Measurements from ENCODE around the gene KIF5C.

DNA sequence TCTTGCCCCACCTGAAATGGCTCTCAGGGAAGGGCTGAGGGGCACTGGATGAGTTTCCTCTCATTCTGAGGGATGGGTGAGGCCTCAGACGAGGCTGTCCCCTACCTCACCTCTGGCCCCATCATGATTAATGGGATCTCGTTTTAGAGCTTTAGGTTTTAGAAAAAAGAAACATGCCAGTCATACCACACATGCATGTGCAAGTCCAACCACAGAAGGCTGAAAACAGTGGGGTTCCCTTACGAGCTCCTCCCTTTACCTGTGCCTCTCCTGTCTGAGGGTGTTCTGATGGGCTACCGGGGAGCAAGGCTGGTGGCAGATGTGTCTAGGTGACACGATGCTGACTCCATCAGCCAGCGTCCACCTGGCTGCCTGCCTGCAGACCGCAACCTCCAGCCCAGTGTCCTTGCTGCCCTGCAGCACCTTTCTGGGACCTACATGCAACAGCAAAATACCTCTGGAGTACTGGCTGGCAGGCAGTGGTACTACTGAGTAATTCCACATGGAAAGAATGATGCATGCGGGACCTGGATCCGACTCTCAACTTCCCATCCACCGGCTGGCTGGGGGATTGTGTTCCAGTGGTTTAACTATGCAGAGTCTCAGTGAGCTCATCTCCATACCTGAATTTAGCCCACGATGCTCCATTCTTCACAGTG is 154.4 kb downstream of the KIF5C start:
- TF ChIP-seq, protein P1, sequence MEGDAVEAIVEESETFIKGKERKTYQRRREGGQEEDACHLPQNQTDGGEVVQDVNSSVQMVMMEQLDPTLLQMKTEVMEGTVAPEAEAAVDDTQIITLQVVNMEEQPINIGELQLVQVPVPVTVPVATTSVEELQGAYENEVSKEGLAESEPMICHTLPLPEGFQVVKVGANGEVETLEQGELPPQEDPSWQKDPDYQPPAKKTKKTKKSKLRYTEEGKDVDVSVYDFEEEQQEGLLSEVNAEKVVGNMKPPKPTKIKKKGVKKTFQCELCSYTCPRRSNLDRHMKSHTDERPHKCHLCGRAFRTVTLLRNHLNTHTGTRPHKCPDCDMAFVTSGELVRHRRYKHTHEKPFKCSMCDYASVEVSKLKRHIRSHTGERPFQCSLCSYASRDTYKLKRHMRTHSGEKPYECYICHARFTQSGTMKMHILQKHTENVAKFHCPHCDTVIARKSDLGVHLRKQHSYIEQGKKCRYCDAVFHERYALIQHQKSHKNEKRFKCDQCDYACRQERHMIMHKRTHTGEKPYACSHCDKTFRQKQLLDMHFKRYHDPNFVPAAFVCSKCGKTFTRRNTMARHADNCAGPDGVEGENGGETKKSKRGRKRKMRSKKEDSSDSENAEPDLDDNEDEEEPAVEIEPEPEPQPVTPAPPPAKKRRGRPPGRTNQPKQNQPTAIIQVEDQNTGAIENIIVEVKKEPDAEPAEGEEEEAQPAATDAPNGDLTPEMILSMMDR (IDR thresholded peaks at IDR 0.05; ENCODE audit: insufficient read depth, low read length), result no peak
- TF ChIP-seq REST (IDR thresholded peaks at IDR 0.05; ENCODE audit: insufficient replicate concordance, low read depth), result no peak
